ENCODE results near the gene ALDOC.

Gene ALDOC

GRCh38 chr17:28536532-28537218, 40.0 kb downstream of the ALDOC start:
- no peak for DNase-seq (ENCODE audit: low spot score)
- TF ChIP-seq CTCF (IDR thresholded peaks at IDR 0.05; ENCODE audit: extremely low read depth, missing control alignments): no peak

- no peak for TF ChIP-seq CTCF (IDR thresholded peaks at IDR 0.05; ENCODE audit: extremely low read depth, missing control alignments)
- DNase-seq (ENCODE audit: low spot score): no peak
Observed at GRCh38 chr17:28534740-28535375, 41.8 kb downstream of the ALDOC start.

GRCh38 chr17:28533091-28533807, 43.4 kb downstream of the ALDOC start:
- DNase-seq (ENCODE audit: low spot score): no peak
- no peak for TF ChIP-seq CTCF (IDR thresholded peaks at IDR 0.05; ENCODE audit: extremely low read depth, missing control alignments)

- no peak for TF ChIP-seq CTCF (IDR thresholded peaks at IDR 0.05; ENCODE audit: extremely low read depth, missing control alignments)
- DNase-seq (ENCODE audit: low spot score): no peak
Observed at GRCh38 chr17:28532050-28532960, 44.4 kb downstream of the ALDOC start.

- no peak for TF ChIP-seq CTCF (IDR thresholded peaks at IDR 0.05; ENCODE audit: extremely low read depth, missing control alignments)
- DNase-seq (ENCODE audit: low spot score): no peak
Observed at GRCh38 chr17:28530926-28531325, 45.8 kb downstream of the ALDOC start.

- no peak for DNase-seq (ENCODE audit: low spot score)
- no peak for TF ChIP-seq CTCF (IDR thresholded peaks at IDR 0.05; ENCODE audit: extremely low read depth, missing control alignments)
Observed at GRCh38 chr17:28530250-28530649, 46.4 kb downstream of the ALDOC start.

Data from GM20000 (cell line).